GM21723 (cell line): ENCODE results near the gene DCN.

Source experiments
- ATAC-seq: cut with Tn5 transposase; IDR thresholded peaks from one replicate; pipeline ENCODE4 v1.9.1; 2021; ENCODE audit warnings: mild to moderate bottlenecking, moderate library complexity; ENCODE audit not compliant: unreplicated experiment

Gene DCN

DNA sequence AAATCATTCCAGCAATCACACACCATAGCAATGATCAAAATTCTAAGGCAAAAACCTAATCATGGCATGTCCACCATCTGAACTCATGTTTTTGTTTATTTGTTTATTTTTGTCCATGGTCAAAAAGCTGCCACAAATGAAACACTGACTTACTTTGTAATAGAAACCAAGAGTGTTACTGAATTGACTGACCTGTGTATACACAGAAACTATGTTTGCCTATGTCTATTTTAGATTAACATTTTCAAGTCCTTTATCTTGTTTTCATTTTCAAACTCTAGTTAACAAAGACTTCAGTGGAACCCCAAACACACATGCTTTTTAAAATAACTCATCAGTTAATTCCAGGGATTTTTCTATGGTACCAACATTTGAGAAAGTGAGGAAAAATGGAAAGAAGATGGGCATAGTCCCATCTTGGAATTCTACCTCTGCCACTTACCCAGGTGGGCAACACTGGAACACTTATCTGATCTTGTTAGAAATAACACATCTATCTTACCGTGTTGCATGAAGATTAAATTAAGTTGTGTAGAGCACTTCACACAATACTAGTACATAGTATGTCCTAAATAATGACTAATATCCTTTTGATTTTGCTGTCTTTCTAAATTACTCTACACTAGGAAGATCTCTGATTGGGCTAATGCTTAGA lies 77.7 kb downstream of the DCN start:
- peak; percentile 74 for ATAC-seq

DNA sequence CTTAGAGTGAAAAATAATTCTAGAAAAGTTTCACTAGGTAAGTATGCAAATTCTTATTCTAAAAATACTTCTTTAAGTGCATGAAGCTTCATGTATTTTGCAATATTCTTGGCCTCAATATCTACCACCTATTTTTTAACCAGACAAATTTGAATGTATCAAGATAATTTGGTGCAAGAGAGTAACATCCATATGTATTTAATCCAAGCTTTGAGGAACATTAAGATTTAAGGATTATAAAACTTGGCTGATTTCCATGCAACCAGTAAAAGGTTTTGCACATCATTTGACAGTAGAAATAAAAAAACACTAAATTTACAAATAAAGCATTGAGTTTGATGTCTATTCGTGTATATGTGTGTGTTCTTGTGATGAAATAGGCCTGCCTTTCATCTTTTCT lies 79.0 kb downstream of the DCN start:
- no peak for ATAC-seq

DNA sequence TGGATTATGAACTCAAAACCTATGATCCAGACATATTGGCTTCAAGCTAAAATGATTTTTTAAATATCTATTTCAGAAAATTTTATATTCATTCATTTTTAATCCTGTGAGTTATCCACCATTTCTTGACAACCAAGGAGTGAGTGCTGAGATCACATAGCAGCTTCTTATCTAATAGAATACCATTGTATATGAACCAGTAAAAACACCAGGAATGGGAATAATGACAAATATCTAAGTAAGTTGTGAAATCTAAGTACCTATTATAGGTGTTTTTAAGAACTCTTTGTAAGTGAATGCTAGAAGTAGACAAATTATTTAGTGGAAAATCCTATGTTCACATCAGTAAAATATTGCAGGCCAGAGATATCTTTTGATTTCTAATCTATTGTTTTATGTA lies 79.5 kb downstream of the DCN start:
- ATAC-seq: no peak

- no peak for ATAC-seq
Measured at GRCh38 chr12:91100906-91101305, 81.7 kb downstream of the DCN start.

GRCh38 chr12:91099836-91100235 lies 82.8 kb downstream of the DCN start:
- ATAC-seq: no peak

DNA sequence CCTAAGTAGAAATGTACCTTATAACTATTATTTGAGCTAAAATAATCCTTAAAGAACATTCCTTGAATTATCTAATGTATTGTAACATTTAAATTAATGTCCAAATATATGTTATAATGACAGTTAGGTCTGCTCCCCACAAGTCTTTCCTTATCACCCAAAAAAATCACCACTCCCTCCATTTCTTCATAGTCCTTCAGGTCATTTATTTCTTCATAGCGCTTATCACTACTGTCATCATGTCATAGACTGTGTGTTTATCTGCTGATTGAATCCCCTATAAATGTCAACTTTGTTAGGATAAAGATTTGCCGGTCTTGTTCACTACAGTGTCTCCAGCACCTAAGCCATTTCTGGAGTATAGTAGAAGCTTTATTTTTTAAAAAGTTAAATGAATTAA lies 83.3 kb downstream of the DCN start:
- no peak for ATAC-seq

- no peak for ATAC-seq
Measured at GRCh38 chr12:91098941-91099340, 83.7 kb downstream of the DCN start.

DNA sequence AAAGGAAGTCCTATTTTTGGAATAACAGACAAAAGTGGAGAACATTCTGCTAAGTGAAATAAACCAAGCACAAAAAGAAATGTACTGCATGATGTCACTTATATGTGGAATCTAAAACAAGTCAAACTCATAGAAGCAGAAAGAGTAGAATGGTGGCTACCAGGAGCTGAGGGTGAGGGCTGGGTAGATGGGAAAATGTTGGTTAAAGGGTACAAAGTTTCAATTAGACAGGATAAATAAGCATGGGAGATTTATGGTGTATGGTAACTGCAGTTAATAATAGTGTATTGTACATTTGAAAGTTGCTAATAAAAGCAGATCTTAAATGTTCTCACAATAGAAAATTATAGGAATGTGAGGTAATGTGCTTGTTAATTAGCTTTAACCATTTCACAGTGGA lies 84.2 kb downstream of the DCN start:
- ATAC-seq: no peak

- ATAC-seq: no peak
Measured at GRCh38 chr12:91094957-91095356, 87.7 kb downstream of the DCN start.

- ATAC-seq: no peak
Measured at GRCh38 chr12:91094032-91094662, 88.5 kb downstream of the DCN start.

GRCh38 chr12:91093341-91093740 lies 89.3 kb downstream of the DCN start:
- ATAC-seq: no peak

DNA sequence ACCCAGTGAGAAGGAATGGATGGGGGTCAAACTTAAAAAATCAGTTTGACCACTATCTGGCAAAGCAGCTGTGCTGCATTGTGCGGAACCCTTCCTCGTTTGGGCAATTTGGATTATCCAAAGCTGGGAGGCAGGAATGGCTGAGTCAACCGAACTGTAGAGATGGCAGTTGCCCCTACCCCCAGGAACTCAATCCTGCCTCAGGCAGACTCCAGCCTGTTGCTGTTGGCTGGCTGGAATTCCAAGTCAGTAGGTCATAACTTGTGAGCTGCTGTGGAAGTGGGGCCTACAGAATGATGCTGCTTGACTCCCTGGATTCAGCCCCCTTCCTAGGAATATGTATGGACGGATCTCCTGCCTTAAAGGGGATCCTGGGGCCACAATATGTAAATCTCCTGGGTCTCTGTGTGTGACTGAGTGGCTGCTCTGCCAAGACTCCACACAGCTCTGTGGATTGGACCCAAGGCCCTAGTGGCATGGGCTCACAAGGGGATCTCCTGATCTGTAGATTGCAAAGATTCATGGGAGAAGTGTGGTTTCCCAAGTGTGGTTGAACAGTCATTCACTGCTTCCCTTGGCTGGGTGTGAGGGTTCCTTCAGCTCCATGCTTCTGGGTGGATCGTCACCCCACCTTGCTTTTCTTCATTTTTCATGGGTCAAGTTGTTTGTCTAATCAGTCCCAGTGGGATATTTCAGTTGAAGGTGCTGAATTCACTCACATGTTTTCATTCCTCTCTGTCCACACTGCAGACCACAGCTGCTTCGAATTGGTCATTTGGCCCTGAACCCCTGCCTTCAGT lies 90.5 kb downstream of the DCN start:
- ATAC-seq: no peak
